Islet of Langerhans (tissue), 1 donor: ENCODE data around the gene RABGAP1.
"Not testable (repeated sequence)": the region's sequence is repeated elsewhere in the genome, so short reads cannot be mapped to it uniquely, and the experiment has no call there.

Experiments
- FAIRE-seq: peaks from one replicate; lab custom pipeline; 2011; peaks lifted over from hg19 to GRCh38; lab: Jason Lieb, UNC

The RABGAP1 gene

GRCh38 chr9:122940749-122941581 lies at the start of gene RABGAP1:
Gene RABGAP1 (plus strand): TSS chr9:122941020. CDS start chr9:122957060, 16,040 bp downstream.
- FAIRE-seq = peak; percentile 92

- peak; percentile 24 for FAIRE-seq
Observed at GRCh38 chr9:122897969-122898368, 42.9 kb upstream of the RABGAP1 start.

- FAIRE-seq = peak; percentile 82
Observed at GRCh38 chr9:122900791-122901190, 40.0 kb upstream of the RABGAP1 start.

- no peak for FAIRE-seq
Observed at GRCh38 chr9:122904466-122904822, 36.4 kb upstream of the RABGAP1 start.

GRCh38 chr9:122904823-122905710 lies 35.8 kb upstream of the RABGAP1 start, which contains the start of gene RC3H2:
Gene RC3H2 (minus strand): TSS chr9:122905359. CDS start chr9:122897509, 7,850 bp downstream.
- FAIRE-seq = peak; percentile 97

GRCh38 chr9:122906122-122906521 lies 34.7 kb upstream of the RABGAP1 start:
- not testable (repeated sequence) for FAIRE-seq

GRCh38 chr9:122912671-122912963 lies 28.2 kb upstream of the RABGAP1 start:
- FAIRE-seq = no peak

GRCh38 chr9:122912964-122913673 lies 27.7 kb upstream of the RABGAP1 start, which contains the start of gene ZBTB6:
Gene ZBTB6 (minus strand): TSS chr9:122913323. CDS start chr9:122912072, 1,251 bp downstream.
- FAIRE-seq = peak; percentile 24

GRCh38 chr9:122918310-122918709 lies 22.5 kb upstream of the RABGAP1 start:
- FAIRE-seq = no peak

- FAIRE-seq = no peak
Observed at GRCh38 chr9:122922713-122923112, 18.1 kb upstream of the RABGAP1 start.

GRCh38 chr9:122923947-122924346 lies 16.9 kb upstream of the RABGAP1 start:
- no peak for FAIRE-seq

GRCh38 chr9:122929796-122930354 lies 10.9 kb upstream of the RABGAP1 start:
- no peak for FAIRE-seq

- FAIRE-seq = no peak
Observed at GRCh38 chr9:122930541-122931225, 10.1 kb upstream of the RABGAP1 start.

GRCh38 chr9:122931226-122932121 lies 9.3 kb upstream of the RABGAP1 start, which contains the start of gene ZBTB26:
Gene ZBTB26 (minus strand): TSS chr9:122931512. CDS start chr9:122919934, 11,578 bp downstream.
- no peak for FAIRE-seq

GRCh38 chr9:122936464-122936863 lies 4.4 kb upstream of the RABGAP1 start:
- no peak for FAIRE-seq

- no peak for FAIRE-seq
Observed at GRCh38 chr9:122936883-122937282, 3.9 kb upstream of the RABGAP1 start.

- no peak for FAIRE-seq
Observed at GRCh38 chr9:122939601-122940000, 1.2 kb upstream of the RABGAP1 start.

GRCh38 chr9:122940454-122940748 lies 419 bp upstream of the RABGAP1 start:
- no peak for FAIRE-seq

- FAIRE-seq = no peak
Observed at GRCh38 chr9:122941582-122942234, 888 bp downstream of the RABGAP1 start.
